Memory B cell (primary cell): ENCODE data around the gene GRIK2.
"Not testable (repeated sequence)": the region's sequence is repeated elsewhere in the genome, so short reads cannot be mapped to it uniquely, and the experiment has no call there.

Experiments used
- ATAC-seq: fragments of 150-1000 bp; cut with Tn5 transposase; 2 replicates; pipeline ENCODE4 v1.10.0; 2021; ENCODE audit warnings: low read depth, mild to moderate bottlenecking, moderate library complexity
- DNase-seq, 2 donors: peaks; one replicate each; pipeline ENCODE4 v3.0.0; 2022; ENCODE audit warnings: low spot score in 2 of 2
- H3K27ac Mint-ChIP-seq: one replicate; pipeline ENCODE4 v1.8.0; 2022; ENCODE audit warnings: mild to moderate bottlenecking, moderate library complexity, mixed read lengths
- H3K27me3 Mint-ChIP-seq: one replicate; pipeline ENCODE4 v1.8.0; 2022; ENCODE audit warnings: mixed read lengths
- H3K36me3 Mint-ChIP-seq: one replicate; pipeline ENCODE4 v1.8.0; 2022; ENCODE audit warnings: mild to moderate bottlenecking, mixed read lengths
- H3K4me1 Mint-ChIP-seq: one replicate; pipeline ENCODE4 v1.8.0; 2022; ENCODE audit warnings: mixed read lengths
- H3K4me3 Mint-ChIP-seq: one replicate; pipeline ENCODE4 v1.8.0; 2022; ENCODE audit warnings: mild to moderate bottlenecking, moderate library complexity, mixed read lengths
- H3K9me3 Mint-ChIP-seq: one replicate; pipeline ENCODE4 v1.8.0; 2022; ENCODE audit warnings: mixed read lengths

The GRIK2 gene

GRCh38 chr6:101393251-101393828 is at the start of gene GRIK2:
TSS of gene GRIK2 (plus strand) at chr6:101393708.
- H3K4me3 Mint-ChIP-seq, result no peak within 1 kb of the TSS
- peaks cover 1% of the 10 kb centered on the region for H3K9me3 Mint-ChIP-seq
- ATAC-seq (no peak), DNase-seq (no peak)
- H3K27me3 Mint-ChIP-seq, result peaks cover 9% of the 10 kb centered on the region
- no peaks in the 10 kb centered on the region for H3K4me1 Mint-ChIP-seq
- no peak within 1 kb of the TSS for H3K27ac Mint-ChIP-seq
- no peaks in the 10 kb centered on the region for H3K36me3 Mint-ChIP-seq

- DNase-seq (no peak), ATAC-seq (no peak)
- Mint-ChIP-seq H3K9me3 (peaks cover 3% of the 10 kb centered on the region), H3K36me3 (no peaks in the 10 kb centered on the region), H3K27me3 (peaks cover 2% of the 10 kb centered on the region), H3K4me3 (no peak overlapping the region), H3K27ac (no peak overlapping the region), H3K4me1 (no peaks in the 10 kb centered on the region)
Measured at GRCh38 chr6:101344885-101345284, 48.6 kb upstream of the GRIK2 start.

GRCh38 chr6:101348816-101349215 is 44.7 kb upstream of the GRIK2 start:
- no peaks in the 10 kb centered on the region for H3K4me1 Mint-ChIP-seq
- peaks cover 2% of the 10 kb centered on the region for H3K27me3 Mint-ChIP-seq
- no peak overlapping the region for H3K4me3 Mint-ChIP-seq
- H3K9me3 Mint-ChIP-seq, result peaks cover 3% of the 10 kb centered on the region
- H3K27ac Mint-ChIP-seq, result no peak overlapping the region
- no peak for DNase-seq
- no peak for ATAC-seq
- no peaks in the 10 kb centered on the region for H3K36me3 Mint-ChIP-seq

- not testable (repeated sequence) for H3K27ac Mint-ChIP-seq, DNase-seq, H3K4me1 Mint-ChIP-seq, H3K36me3 Mint-ChIP-seq, ATAC-seq, H3K4me3 Mint-ChIP-seq, H3K9me3 Mint-ChIP-seq, H3K27me3 Mint-ChIP-seq
Measured at GRCh38 chr6:101350631-101351030, 42.9 kb upstream of the GRIK2 start.

- Mint-ChIP-seq H3K4me1 (no peaks in the 10 kb centered on the region), H3K9me3 (peaks cover 2% of the 10 kb centered on the region), H3K27me3 (no peaks in the 10 kb centered on the region), H3K4me3 (no peak overlapping the region), H3K27ac (no peak overlapping the region), H3K36me3 (no peaks in the 10 kb centered on the region)
- DNase-seq (no peak), ATAC-seq (no peak)
Measured at GRCh38 chr6:101351173-101351572, 42.3 kb upstream of the GRIK2 start.

- Mint-ChIP-seq H3K27me3 (no peaks in the 10 kb centered on the region), H3K4me1 (no peaks in the 10 kb centered on the region), H3K4me3 (no peak overlapping the region), H3K27ac (no peak overlapping the region), H3K9me3 (peaks cover 2% of the 10 kb centered on the region), H3K36me3 (no peaks in the 10 kb centered on the region)
- DNase-seq (no peak), ATAC-seq (no peak)
Measured at GRCh38 chr6:101352316-101352715, 41.2 kb upstream of the GRIK2 start.

- Mint-ChIP-seq H3K27ac (no peak overlapping the region), H3K27me3 (no peaks in the 10 kb centered on the region), H3K36me3 (no peaks in the 10 kb centered on the region), H3K4me1 (no peaks in the 10 kb centered on the region), H3K9me3 (no peaks in the 10 kb centered on the region), H3K4me3 (no peak overlapping the region)
- no peak for DNase-seq
- no peak for ATAC-seq
Measured at GRCh38 chr6:101365181-101365580, 28.3 kb upstream of the GRIK2 start.

GRCh38 chr6:101379926-101380325 is 13.6 kb upstream of the GRIK2 start:
- DNase-seq (no peak), ATAC-seq (no peak)
- Mint-ChIP-seq H3K27ac (no peak overlapping the region), H3K27me3 (no peaks in the 10 kb centered on the region), H3K36me3 (no peaks in the 10 kb centered on the region), H3K9me3 (peaks cover 1% of the 10 kb centered on the region), H3K4me1 (no peaks in the 10 kb centered on the region), H3K4me3 (no peak overlapping the region)

GRCh38 chr6:101380897-101381630 is 12.4 kb upstream of the GRIK2 start:
- ATAC-seq (no peak), DNase-seq (no peak)
- Mint-ChIP-seq H3K4me1 (no peaks in the 10 kb centered on the region), H3K9me3 (peaks cover 1% of the 10 kb centered on the region), H3K4me3 (no peak overlapping the region), H3K27me3 (no peaks in the 10 kb centered on the region), H3K27ac (no peak overlapping the region), H3K36me3 (no peaks in the 10 kb centered on the region)

GRCh38 chr6:101383747-101384146 is 9.8 kb upstream of the GRIK2 start:
- not testable (repeated sequence) for H3K9me3 Mint-ChIP-seq, H3K4me1 Mint-ChIP-seq, H3K27me3 Mint-ChIP-seq, H3K27ac Mint-ChIP-seq, H3K36me3 Mint-ChIP-seq, DNase-seq, ATAC-seq, H3K4me3 Mint-ChIP-seq

GRCh38 chr6:101386982-101387381 is 6.5 kb upstream of the GRIK2 start:
- no peak for ATAC-seq
- Mint-ChIP-seq H3K27ac (no peak overlapping the region), H3K9me3 (peaks cover 1% of the 10 kb centered on the region), H3K4me1 (no peaks in the 10 kb centered on the region), H3K4me3 (no peak overlapping the region), H3K27me3 (peaks cover 5% of the 10 kb centered on the region), H3K36me3 (no peaks in the 10 kb centered on the region)
- DNase-seq, result no peak

GRCh38 chr6:101391772-101392585 is 1.5 kb upstream of the GRIK2 start:
- Mint-ChIP-seq H3K9me3 (peaks cover 1% of the 10 kb centered on the region), H3K27me3 (peaks cover 9% of the 10 kb centered on the region), H3K4me3 (no peak overlapping the region), H3K4me1 (no peaks in the 10 kb centered on the region), H3K27ac (no peak overlapping the region), H3K36me3 (no peaks in the 10 kb centered on the region)
- no peak for ATAC-seq
- DNase-seq, result no peak

- no peaks in the 10 kb centered on the region for H3K4me1 Mint-ChIP-seq
- peaks cover 1% of the 10 kb centered on the region for H3K9me3 Mint-ChIP-seq
- peaks cover 9% of the 10 kb centered on the region for H3K27me3 Mint-ChIP-seq
- H3K36me3 Mint-ChIP-seq, result no peaks in the 10 kb centered on the region
- DNase-seq (no peak), ATAC-seq (no peak)
- no peak overlapping the region for H3K4me3 Mint-ChIP-seq
- no peak overlapping the region for H3K27ac Mint-ChIP-seq
Measured at GRCh38 chr6:101392586-101393230, 800 bp upstream of the GRIK2 start.

GRCh38 chr6:101393829-101394251 is 332 bp downstream of the GRIK2 start:
- peaks cover 11% of the 10 kb centered on the region for H3K27me3 Mint-ChIP-seq
- ATAC-seq (no peak), DNase-seq (no peak)
- H3K4me1 Mint-ChIP-seq, result no peaks in the 10 kb centered on the region
- H3K27ac Mint-ChIP-seq, result no peak overlapping the region
- no peak overlapping the region for H3K4me3 Mint-ChIP-seq
- H3K9me3 Mint-ChIP-seq, result peaks cover 1% of the 10 kb centered on the region
- H3K36me3 Mint-ChIP-seq, result no peaks in the 10 kb centered on the region
